LHCN-M2 (cell line): ENCODE measurements around the gene CERS4. TPM values are rescaled to one million over a fixed set of nuclear protein-coding genes. Genes with fewer than 3 reads are reported as not detected.
"Not testable (repeated sequence)": the region's sequence is repeated elsewhere in the genome, so short reads cannot be mapped to it uniquely, and the experiment has no call there.

Source experiments
- DNase-seq: peaks from one replicate; pipeline ENCODE4 v3.0.0-alpha.2; 2012; ENCODE audit warnings: low read depth
- total RNA-seq: library from RNA; depleted of rRNA; stranded (reverse); fragments of >200 nt; gene quantifications from 2 replicates; pipeline ENCODE4 v1.2.3, GENCODE V29; 2014

Gene CERS4
- total RNA-seq, 1 experiment from 2014 or later = not detected

DNA sequence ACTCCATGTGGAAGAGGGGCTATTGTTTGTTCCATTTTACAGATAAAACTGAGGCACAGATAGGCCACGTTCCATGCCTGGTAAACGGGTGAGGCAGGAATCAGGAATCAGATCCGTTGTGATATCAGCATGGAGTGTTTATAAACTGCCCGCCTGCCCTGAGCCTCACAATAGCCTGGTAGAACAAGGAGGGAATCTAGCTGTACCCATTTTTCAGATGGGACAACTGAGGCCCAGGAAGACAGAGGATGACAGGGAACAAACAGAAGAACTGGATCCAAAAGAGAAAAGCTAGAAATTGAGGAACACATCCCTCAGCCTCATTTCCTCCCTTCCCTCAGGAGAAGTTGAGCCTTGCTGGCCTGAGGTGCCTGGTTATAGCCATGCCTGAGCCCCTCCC, 32.5 kb downstream of the CERS4 start:
- DNase-seq = no peak

DNA sequence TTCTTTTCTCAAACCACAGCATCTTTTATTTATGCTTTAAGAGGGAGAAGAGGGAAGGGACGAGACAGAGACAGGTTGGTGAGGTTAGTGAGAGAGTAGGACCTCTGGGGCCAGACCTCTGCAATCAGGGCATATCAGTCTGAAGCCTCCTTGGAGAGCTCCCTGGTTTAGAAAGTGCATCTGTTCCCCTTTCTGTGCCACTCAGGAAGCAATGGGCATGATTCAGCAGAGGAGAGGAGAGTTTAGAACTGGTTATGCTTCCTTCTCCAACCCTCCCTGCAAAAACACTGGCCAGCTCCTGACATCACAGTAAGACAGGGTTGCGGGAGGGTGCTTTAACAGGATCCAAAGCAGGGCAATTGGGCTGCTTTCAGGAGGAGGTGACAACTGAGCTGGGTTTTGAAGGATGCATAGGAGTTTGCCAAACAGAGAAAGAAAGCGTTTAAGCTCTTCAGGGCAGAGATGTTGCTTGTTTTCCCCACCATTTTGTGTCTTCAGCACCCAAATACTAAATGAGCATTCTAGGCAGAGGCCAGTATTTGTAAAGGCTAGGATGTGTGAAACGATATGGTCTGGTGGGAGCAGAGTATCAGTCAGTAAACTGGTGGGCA, 33.1 kb downstream of the CERS4 start:
- DNase-seq = no peak

DNA sequence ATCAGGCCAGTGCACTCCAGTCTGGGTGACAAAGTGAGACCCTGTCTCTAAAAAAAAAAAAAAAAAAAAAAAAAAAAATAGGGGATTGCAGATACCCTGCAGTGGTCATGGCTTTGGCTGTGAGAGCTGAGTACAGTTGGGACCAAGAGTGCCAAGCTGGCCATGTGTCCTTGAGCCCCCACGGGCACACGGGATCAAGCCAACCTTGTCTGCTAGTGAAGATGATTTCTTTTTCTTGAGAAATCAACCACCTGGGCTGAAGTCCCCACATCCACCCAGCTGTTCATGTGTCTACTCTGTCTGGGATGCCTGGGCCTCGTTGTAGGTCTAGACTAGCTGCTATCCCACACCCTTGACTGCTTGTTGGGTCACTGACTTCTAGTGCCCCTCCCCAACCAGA, 34.0 kb downstream of the CERS4 start:
- no peak for DNase-seq

DNA sequence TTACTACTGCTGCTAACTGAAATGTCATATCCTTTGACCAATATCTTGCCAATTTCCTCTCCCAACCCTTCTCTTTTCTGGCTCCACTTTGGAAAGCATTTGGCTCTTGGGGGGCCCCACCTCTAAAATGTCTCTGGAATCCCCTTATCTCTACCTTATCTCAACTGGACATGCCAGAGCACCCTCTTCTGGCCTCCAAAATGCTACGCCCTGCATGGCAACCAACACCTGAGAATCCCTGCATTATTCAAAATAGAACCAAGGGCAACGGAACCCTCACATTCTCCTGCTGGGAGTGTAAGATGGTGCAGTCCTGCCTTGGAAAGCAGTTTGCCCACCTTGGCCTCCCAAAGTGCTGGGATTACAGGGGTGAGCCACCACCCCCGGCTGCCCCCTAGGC, 35.3 kb downstream of the CERS4 start:
- no peak for DNase-seq

DNA sequence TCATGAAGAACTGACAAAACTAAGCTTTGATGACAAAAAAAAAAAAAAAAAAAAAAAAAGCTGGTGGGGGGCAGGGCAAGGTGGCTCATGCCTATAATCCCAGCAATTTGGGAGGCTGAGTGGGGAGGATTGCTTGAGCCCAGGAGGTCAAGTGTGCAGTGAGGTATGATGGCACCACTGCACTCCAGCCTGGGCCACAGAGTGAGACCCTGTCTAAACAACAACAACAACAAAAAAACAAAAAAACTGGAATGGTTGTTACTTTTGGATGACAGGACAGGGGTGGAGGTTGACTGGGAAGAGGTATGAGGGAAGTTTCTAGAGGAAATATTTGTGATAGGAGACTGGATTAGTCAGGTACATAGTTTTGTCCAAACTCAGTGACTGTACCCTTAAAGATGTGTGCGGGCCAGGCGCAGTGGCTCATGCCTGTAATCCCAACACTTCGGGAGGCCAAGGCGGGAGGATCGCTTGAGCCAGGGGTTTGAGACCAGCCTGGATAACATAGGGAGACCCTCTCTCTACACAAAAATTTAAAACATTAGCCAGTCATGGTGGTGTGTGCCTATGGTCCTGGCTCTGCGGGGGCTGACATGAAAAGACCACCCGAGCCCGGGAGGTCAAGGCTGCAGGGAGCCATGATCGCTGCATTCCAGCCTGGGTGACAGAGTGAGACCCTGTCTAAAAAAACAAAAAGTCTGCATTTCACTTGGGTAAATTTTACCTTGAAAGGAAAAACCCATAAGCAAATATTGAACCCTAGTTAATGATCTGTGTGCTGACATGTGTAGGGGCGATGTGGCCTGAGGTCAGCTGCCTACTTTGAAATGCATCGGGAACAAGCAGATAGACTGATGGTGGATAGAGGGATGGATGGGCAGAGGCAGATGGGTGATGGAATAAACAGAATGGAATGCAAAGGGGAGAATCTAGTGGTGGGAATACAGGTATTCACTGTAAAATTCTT, 37.0 kb downstream of the CERS4 start:
- DNase-seq = no peak

DNA sequence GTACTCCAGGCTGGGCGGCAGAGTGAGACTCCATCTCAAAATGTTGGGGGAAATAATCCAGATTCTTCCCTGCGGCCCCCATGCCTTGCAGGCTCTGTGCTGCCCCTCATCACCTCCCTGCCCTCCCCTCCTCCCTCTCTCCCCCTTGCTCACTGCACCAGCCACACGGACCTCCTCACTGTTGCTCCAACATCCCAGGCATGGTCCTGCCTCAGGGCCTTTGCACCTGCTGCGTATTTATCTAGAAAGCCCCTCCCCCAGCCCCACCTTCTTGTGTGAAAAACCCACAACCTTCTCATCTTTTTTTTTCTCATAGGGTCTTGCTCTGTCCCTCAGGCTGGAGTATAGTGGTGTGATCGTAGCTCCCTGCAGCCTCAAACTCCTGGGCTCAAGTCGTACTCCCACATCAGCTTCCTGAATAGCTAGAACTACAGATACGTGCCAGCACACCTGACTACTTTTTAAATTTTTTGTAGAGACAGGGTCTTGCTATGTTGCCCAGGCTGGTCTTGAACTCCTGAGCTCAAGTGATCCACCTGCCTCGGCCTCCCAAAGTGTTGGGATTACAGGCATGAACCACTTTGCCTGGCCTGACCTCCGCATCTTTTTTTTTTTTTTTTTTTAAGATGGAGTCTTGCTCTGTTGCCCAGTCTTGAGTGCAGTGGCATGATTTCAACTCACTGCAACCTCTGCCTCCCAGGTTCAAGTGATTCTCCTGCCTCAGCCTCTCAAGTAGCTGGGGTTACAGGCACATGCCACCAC, 38.1 kb downstream of the CERS4 start:
- not testable (repeated sequence) for DNase-seq

DNA sequence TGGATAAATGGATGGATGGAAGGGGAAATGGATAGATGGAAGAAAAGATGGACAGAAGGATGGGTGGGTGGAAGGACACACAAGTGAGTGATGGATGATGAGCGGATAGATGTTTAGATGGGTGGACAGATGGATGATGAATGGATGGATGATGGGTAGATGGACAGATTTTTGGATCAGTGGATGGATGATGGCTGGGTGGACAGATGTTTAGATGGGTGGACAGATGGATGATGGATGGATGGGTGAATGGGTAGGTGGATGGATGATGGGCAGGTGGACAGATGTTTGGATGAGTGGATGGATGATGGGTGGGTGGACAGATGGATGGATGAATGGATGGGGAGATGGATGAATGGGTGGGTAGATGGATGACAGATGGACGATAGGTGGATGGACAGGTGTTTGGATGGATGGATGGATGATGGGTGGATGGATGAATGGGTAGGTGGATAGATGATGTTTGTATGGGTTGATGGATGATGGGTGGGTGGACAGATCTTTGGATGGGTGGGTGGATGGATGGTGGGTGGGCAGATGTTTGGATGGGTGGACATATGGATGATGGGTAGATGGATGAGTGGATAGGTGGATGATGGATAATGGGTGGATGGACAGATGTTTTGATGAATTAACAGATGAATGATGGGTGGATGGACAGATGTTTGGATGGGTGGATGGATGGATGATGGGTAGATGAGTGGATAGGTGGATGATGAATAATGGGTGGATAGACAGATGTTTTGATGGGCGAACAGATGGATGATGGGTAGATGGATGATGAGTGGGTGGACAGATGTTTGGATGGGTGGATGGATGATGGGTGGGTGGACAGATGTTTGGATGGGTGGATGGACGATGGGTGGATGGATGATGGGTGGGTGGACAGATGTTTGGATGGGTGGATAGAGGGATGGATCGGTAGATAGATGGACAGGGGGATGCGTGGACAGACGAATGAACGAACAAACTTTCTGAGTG, 39.5 kb downstream of the CERS4 start:
- DNase-seq = no peak

DNA sequence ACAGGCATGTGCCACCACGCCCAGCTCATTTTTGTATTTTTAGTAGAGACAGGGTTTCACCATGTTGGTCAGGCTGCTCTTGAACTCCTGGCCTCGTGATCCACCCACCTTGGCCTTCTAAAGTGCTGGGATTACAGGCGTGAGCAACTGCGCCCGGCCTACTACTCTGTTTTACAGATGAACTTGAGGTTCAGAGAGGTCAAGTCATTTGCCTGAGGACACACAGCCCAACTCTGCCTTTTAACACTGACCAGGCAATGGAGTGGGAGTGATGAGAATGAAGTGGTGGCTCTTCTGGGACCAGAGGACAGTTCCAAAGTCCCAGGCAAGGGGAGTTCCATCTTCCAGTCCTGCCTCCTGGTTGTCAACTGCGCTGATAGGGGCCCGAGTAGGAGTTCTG, 41.4 kb downstream of the CERS4 start:
- DNase-seq = no peak

DNA sequence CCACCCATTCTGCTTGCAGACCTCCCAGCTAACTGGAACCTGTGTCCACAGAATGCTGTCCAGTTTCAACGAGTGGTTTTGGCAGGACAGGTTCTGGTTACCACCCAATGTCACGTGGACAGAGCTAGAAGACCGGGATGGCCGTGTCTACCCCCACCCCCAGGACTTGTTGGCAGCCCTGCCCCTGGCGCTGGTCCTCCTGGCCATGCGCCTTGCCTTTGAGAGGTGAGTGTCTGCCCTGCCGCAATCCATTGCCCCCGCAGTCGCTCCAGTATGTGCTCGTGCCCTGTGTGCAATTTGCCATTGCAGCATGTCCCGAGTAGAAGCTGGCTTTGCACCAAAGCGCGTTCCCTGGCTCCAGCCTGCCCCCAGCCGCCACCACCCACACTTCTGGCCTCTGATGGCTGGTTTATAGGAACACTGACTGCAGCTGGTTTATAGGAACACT, 41.9 kb downstream of the CERS4 start:
- DNase-seq = no peak

DNA sequence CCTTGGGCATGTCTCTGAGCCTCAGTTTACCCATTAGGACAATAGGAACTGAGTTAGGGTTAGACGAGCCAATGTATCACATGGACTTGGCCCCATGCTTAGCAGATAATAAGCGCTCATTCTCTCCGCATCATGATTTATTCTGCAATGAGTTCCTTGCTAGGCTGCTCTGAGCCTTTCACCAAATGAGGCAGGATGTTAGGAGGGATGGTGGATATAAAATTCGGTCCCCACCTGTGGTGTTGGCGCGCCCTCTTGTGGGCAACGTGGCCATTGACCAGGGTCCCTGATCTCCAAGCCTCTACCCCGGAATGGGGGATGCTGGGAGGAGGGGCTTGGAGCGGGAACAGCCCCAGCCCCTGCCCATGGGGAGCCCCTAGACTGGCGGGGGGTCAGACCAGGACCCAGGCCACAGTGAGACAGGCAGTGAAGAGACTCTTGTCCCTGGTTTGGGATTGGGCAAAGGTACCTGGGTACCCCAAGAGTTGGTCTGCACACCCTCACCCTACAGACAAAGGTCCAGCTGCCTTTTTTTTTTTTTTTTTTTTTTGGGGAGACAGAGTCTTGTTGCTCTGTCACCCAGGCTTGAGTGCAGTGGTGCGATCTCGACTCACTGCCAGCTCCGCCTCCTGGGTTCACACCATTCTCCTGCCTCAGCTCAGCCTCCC, 43.9 kb downstream of the CERS4 start:
- DNase-seq = peak; percentile 63

DNA sequence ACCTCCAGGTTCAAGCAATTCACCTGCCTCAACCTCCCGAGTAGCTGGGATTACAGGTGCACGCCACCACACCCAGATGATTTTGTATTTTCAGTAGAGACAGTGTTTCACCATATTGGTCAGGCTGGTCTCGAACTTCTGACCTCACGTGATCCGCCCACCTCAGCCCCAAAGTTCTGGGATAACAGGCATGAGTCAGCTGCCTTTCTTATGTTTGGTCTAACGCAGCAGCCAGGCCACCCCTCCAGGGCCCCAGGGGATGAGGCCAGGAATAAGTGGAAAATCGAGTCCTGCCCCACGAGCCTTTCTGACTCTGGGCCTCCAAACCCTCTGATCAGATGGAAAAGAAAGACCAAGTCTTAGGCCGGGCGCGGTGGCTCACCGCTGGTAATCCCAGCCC, 44.5 kb downstream of the CERS4 start:
- no peak for DNase-seq

DNA sequence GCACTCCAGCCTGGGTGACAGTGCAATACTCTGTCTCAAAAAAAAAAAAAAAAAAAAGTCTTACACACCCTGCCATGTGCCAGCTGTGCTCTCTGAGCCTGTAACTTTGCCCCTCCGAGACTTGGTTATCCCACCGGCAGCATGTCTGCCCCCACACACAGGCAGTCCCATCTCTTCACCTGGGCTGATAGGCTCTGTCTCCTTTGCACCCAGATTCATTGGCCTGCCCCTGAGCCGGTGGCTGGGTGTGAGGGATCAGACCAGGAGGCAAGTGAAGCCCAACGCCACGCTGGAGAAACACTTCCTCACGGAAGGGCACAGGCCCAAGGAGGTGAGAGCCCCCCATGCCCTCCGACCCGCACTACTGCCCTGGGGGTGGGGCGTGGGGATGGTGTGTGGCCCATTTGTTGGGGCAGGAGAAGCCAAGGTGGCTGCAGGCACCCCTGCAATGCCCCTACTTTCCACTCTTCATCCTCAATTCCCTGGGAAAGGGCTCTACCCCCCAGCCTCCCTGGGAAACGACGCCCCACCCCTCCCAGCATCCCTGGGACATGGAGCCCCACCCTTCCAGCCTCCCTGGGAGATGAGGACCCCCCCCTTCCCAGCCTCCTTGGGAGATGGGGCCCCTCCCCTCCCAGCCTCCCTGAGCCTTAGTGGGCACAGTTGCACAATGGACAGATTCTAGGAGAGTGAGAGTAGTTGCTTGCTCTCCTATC, 45.3 kb downstream of the CERS4 start:
- no peak for DNase-seq

DNA sequence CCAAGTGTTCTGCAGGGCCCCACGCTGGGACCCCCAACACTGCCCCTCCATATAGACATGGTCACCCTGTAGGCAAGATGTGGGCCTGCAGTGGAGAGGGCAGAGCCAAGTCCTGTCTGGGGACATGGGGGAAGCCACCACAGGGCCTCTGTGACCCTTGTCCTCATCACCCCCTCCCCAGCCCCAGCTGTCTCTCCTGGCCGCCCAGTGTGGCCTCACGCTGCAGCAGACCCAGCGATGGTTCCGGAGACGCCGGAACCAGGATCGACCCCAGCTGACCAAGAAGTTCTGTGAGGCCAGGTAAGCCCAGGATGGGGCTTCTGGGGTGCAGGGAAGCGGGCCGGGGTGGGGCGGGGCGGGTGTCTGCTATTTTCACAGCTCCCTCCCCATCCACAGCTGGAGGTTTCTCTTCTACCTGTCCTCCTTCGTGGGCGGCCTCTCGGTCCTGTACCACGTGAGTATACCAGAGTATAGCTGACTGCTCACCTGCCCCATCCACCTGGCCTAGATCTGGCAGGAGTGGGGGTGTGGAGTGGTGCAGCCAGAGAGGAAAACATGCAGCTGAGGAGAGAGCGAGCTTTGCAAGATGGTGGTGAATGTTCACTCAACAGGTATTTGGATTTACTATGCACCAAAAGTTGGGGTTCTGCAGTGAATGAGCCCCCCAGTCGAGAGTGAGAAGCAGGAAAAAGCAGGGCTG, 46.4 kb downstream of the CERS4 start:
- DNase-seq = no peak

DNA sequence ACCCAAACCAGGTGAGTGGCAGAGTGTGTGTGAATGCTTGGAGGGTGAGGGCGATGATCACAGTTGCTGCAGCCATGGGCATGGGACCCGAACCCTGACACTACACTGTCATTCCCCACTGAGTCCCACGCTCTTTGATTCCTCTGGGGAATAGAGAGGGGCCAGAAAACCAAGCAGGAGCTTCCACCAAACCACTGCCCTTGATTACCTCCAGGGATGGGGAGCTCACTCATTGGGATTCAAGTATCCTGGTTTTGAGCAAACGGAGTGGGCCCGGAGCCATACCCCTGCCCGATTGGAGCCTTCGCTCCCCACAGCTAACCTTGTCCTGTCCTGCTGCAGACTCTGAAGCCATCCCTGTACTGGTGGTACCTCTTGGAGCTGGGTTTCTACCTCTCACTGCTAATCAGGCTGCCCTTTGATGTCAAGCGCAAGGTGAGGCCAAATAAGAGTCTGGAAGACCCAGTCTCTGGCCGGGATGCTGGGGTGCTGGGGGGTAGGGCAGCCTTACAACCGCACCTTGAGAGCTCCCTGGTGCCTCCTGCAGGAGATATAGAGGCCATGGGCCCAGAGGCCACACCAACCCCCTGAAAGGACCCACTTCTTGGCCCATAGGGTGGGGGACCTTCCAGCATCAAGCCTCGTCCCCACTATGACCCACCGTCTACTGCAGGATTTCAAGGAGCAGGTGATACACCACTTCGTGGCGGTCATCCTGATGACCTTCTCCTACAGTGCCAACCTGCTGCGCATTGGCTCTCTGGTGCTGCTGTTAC, 47.3 kb downstream of the CERS4 start:
- no peak for DNase-seq

DNA sequence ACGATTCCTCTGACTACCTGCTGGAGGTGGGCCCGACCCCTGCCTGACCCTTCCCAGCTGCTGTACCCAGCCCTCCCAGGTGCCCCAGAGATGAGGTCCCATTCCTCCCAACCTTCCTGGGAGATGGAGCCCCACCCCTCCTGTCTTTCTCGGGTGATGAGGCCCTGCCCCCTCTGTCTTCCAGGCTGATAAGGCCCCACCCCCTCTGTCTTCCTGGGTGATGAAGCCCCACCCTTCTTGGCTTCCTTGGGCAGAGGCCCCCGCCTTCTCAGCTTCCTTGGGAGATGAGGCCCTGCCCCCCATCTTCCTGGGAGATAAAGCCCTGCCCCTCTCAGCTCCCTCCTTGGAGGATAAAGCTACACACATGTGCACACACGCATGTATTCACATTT, 47.9 kb downstream of the CERS4 start:
- no peak for DNase-seq

DNA sequence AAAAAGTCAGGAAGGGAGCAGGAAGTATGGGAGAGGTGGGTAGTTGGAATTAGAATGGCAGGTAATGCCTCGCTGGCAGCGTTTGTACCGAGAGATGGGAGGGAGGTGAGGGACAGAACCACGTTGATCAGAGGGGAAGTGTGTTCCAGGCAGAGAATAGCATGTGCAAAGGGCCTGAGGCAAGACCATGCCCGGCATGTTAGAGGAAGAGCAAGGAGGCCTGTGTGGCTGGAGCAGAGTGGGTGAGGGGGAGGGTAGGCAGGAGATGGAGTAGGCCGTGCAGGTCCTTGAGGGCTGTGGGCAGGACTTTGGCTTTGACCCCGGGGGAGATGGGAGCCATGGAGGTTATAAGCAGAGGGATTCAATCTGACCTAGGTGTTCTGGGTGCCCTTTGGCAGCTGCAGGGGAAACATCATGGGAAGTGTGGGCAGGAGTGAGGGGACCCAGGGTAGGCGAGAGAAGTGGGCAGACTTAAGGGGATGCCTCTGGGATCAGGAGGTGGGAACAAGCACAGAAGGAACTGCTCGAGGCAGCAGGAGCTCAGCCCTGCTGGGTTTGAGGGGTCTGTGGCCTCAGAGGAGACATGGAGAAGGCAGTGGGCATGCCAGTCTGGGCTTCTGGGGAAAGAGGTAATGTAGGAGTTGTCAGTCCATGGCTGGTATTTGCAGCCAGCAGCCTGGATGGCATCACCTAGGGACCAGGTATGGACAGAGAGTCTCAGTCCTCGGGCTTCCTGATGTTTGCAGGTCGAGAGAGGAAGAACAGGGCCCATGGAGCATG, 50.2 kb downstream of the CERS4 start:
- DNase-seq = no peak

DNA sequence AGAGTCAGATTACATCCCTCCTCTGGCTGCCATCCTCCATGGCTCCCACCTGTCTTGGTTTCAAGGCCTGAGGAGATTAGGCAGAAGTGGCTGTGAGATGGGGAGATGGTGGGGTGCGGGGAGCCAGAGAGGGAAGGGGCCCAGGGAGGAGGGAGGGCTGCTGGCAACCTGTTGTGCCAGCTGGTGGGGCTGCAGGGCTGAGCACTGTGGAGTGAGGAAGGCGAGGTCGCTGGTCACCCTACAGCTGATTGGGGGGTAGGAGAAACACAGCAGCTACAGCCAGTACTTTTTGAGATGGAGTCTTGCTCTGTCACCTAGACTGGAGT, 50.7 kb downstream of the CERS4 start:
- no peak for DNase-seq

DNA sequence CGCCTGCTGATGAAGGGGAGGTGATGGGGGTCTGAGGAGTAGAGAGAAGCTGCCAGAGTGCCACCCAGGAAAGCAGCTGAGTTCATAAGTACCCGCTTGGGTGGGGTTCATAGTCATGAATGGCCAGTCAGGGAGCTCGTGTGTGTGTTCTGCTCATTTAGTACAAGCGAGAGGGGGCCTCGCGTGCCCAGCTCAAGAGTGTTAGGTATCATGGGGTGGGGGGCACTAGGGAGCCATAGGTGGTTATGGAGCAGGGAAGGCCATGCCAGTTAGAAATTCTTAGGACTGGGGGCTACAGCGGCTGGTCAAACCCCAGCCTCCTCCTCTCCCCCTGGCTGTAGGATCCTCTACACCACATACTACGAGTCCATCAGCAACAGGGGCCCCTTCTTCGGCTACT, 52.2 kb downstream of the CERS4 start:
- no peak for DNase-seq
